SK-N-SH (cell line): ENCODE measurements around the gene CYP2F1.

Experiments
- EZH2phosphoT487 ChIP-seq: fragments of 200-600 bp; sonication (generic); IDR thresholded peaks from 2 replicates; pipeline ENCODE4 v1.6.1; 2017; ENCODE audit warnings: low read depth, mixed run types, mild to moderate bottlenecking, antibody characterized with exemption, moderate library complexity, borderline replicate concordance
- JUND ChIP-seq: IDR thresholded peaks from 2 replicates; pipeline ENCODE4 v1.4.0; 2012
- NFIC ChIP-seq: IDR thresholded peaks from 2 replicates; pipeline ENCODE4 v1.4.0; 2012; ENCODE audit warnings: borderline replicate concordance
- TF ChIP-seq, protein P1 (sequence below): fragments of 200-600 bp; sonication (generic); IDR thresholded peaks from 2 replicates; pipeline ENCODE4 v1.6.1; 2017; ENCODE audit warnings: antibody characterized with exemption, mild to moderate bottlenecking, moderate library complexity
- TF ChIP-seq, protein P2 (sequence below): IDR thresholded peaks from 2 replicates; pipeline ENCODE4 v1.6.1; 2012; ENCODE audit warnings: mild to moderate bottlenecking, low read depth, low read length, moderate library complexity

DNA sequence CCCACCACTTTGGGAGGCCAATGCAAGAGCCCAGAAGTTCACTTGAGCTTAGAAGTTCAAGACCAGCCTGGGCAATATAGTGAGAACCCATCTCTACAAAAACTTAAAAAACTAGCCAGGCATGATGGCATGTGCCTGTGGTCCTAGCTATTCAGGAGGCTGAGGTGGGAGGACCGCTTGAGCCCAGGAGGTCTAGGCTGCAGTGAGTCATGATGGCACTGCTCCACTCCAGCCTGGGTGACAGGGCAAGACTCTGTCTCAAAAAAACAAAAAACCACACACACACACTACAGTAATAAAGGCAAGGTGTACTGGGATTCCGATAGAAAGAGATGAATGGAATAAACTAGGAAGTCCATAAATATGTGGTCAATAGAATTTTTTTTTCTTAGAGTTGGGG, 35.6 kb downstream of the CYP2F1 start:
- TF ChIP-seq, protein P1, sequence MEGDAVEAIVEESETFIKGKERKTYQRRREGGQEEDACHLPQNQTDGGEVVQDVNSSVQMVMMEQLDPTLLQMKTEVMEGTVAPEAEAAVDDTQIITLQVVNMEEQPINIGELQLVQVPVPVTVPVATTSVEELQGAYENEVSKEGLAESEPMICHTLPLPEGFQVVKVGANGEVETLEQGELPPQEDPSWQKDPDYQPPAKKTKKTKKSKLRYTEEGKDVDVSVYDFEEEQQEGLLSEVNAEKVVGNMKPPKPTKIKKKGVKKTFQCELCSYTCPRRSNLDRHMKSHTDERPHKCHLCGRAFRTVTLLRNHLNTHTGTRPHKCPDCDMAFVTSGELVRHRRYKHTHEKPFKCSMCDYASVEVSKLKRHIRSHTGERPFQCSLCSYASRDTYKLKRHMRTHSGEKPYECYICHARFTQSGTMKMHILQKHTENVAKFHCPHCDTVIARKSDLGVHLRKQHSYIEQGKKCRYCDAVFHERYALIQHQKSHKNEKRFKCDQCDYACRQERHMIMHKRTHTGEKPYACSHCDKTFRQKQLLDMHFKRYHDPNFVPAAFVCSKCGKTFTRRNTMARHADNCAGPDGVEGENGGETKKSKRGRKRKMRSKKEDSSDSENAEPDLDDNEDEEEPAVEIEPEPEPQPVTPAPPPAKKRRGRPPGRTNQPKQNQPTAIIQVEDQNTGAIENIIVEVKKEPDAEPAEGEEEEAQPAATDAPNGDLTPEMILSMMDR = no peak
- TF ChIP-seq EZH2phosphoT487 (no peak), JUND (no peak), NFIC (no peak)
- TF ChIP-seq, protein P2, sequence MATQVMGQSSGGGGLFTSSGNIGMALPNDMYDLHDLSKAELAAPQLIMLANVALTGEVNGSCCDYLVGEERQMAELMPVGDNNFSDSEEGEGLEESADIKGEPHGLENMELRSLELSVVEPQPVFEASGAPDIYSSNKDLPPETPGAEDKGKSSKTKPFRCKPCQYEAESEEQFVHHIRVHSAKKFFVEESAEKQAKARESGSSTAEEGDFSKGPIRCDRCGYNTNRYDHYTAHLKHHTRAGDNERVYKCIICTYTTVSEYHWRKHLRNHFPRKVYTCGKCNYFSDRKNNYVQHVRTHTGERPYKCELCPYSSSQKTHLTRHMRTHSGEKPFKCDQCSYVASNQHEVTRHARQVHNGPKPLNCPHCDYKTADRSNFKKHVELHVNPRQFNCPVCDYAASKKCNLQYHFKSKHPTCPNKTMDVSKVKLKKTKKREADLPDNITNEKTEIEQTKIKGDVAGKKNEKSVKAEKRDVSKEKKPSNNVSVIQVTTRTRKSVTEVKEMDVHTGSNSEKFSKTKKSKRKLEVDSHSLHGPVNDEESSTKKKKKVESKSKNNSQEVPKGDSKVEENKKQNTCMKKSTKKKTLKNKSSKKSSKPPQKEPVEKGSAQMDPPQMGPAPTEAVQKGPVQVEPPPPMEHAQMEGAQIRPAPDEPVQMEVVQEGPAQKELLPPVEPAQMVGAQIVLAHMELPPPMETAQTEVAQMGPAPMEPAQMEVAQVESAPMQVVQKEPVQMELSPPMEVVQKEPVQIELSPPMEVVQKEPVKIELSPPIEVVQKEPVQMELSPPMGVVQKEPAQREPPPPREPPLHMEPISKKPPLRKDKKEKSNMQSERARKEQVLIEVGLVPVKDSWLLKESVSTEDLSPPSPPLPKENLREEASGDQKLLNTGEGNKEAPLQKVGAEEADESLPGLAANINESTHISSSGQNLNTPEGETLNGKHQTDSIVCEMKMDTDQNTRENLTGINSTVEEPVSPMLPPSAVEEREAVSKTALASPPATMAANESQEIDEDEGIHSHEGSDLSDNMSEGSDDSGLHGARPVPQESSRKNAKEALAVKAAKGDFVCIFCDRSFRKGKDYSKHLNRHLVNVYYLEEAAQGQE = no peak
